ENCODE data around the gene GLTPD2. TPM values are rescaled to one million over a fixed set of nuclear protein-coding genes. Genes with fewer than 3 reads are reported as not detected.

GLTPD2 gene
- total and polyA plus RNA-seq, 2 experiments from 2014 or later, result 0.47 to 1.3 TPM

- TF ChIP-seq ZNF462 (CRISPR knock-in tag; IDR thresholded peaks at IDR 0.05) (no peak), CREB1 (CRISPR knock-in tag; IDR thresholded peaks at IDR 0.05; ENCODE audit: low read depth) (no peak)
Measured at GRCh38 chr17:4796552-4796920, 7.8 kb downstream of the GLTPD2 start (continued).

- H3K27me3 Mint-ChIP-seq (ENCODE audit: insufficient read depth, low read depth, poor library complexity), result peaks cover 14% of the 10 kb centered on the region
- Histone ChIP-seq H3K4me1 (ENCODE audit: insufficient read depth) (peaks cover 4% of the 10 kb centered on the region), H4K20me1 (replicated peaks; ENCODE audit: insufficient read depth) (no peaks in the 10 kb centered on the region; the same call in 1 of the 2 replicates), H3K36me3 (ENCODE audit: insufficient read depth) (peaks cover 13% of the 10 kb centered on the region; the same call in 1 of the 2 replicates), H3K9me2 (ENCODE audit: insufficient read depth) (no peaks in the 10 kb centered on the region), H3K27me3 (ENCODE audit: insufficient read depth) (no peaks in the 10 kb centered on the region), H3K4me2 (no peak overlapping the region), H3K79me2 (replicated peaks; ENCODE audit: insufficient read depth) (peaks cover 16% of the 10 kb centered on the region), H2AFZ (no peak overlapping the region), H3K27ac (ENCODE audit: low read depth) (0 out of 2 replicates have a peak overlapping the region, but pooled peaks have one; percentile 19), H3F3A (replicated peaks; ENCODE audit: low read depth) (no peaks in the 10 kb centered on the region; the same call in 1 of the 2 replicates), H3K4me3 (no peak overlapping the region)
- peaks cover 7% of the 10 kb centered on the region; the same call in 2 of the 3 replicates for H3K4me1 Mint-ChIP-seq
- H3K9me3 Mint-ChIP-seq, result peaks cover 2% of the 10 kb centered on the region; the same call in 1 of the 3 replicates
- no peak overlapping the region for H3K4me3 Mint-ChIP-seq
- DNase-seq (ENCODE audit: low spot score) (no peak), ATAC-seq (no peak)
- H3K36me3 Mint-ChIP-seq (ENCODE audit: low read depth), result peaks cover 24% of the 10 kb centered on the region
- peak overlapping the region; percentile 26; the same call in 1 of the 2 replicates for H3K27ac Mint-ChIP-seq
- TF ChIP-seq JUNB (IDR thresholded peaks at IDR 0.05; ENCODE audit: unreplicated experiment) (no peak), ZNF462 (CRISPR knock-in tag; IDR thresholded peaks at IDR 0.05) (no peak), NANOG (IDR thresholded peaks at IDR 0.05; ENCODE audit: borderline replicate concordance) (no peak), CREB1 (CRISPR knock-in tag; IDR thresholded peaks at IDR 0.05; ENCODE audit: low read depth) (no peak), ZNF114 (CRISPR knock-in tag; IDR thresholded peaks at IDR 0.05) (no peak), POLR2AphosphoS5 (IDR thresholded peaks at IDR 0.05; ENCODE audit: low read depth) (no peak)
Measured at GRCh38 chr17:4800462-4801196, 11.9 kb downstream of the GLTPD2 start.

All from GM23338 (cell line).